Effector CD8-positive, alpha-beta T cell (primary cell): Measurements from ENCODE around the gene ZFP92.
"Not testable (repeated sequence)": the region's sequence is repeated elsewhere in the genome, so short reads cannot be mapped to it uniquely, and the experiment has no call there.

Experiments used
- DNase-seq: peaks from one replicate; lab custom pipeline; 2025; lab: John Stamatoyannopoulos, UW
- total RNA-seq, 4 experiments: gene quantifications; one replicate each; lab custom pipeline; 2026; lab: John Stamatoyannopoulos, UW

ZFP92 gene
- 0.80 to 13.0 (median 9.8) reads per million in 4 experiments for total RNA-seq

GRCh38 chrX:153411255-153411987 is at the start of gene ZFP92:
TSS of gene ZFP92 (plus strand) at chrX:153411472. CDS start at chrX:153418323, 6,851 bp downstream.
- peak; percentile 28 for DNase-seq

- DNase-seq: no peak
Observed at GRCh38 chrX:153361781-153362397, 49.4 kb upstream of the ZFP92 start.

GRCh38 chrX:153365670-153366069 is 45.6 kb upstream of the ZFP92 start:
- DNase-seq: no peak

GRCh38 chrX:153366119-153366518 is 45.2 kb upstream of the ZFP92 start:
- DNase-seq: no peak

- no peak for DNase-seq
Observed at GRCh38 chrX:153366878-153367538, 44.3 kb upstream of the ZFP92 start.

- no peak for DNase-seq
Observed at GRCh38 chrX:153370293-153371055, 40.8 kb upstream of the ZFP92 start.

GRCh38 chrX:153371256-153371655 is 40.0 kb upstream of the ZFP92 start:
- DNase-seq: no peak

- no peak for DNase-seq
Observed at GRCh38 chrX:153372949-153373348, 38.3 kb upstream of the ZFP92 start.

GRCh38 chrX:153374426-153374825 is 36.8 kb upstream of the ZFP92 start:
- DNase-seq: no peak

GRCh38 chrX:153375571-153375970 is 35.7 kb upstream of the ZFP92 start:
- no peak for DNase-seq

GRCh38 chrX:153377727-153378126 is 33.5 kb upstream of the ZFP92 start:
- no peak for DNase-seq

- DNase-seq: no peak
Observed at GRCh38 chrX:153378607-153379006, 32.7 kb upstream of the ZFP92 start.

GRCh38 chrX:153379508-153379907 is 31.8 kb upstream of the ZFP92 start:
- no peak for DNase-seq

GRCh38 chrX:153379971-153380581 is 31.2 kb upstream of the ZFP92 start:
- no peak for DNase-seq

GRCh38 chrX:153380691-153381090 is 30.6 kb upstream of the ZFP92 start:
- no peak for DNase-seq

GRCh38 chrX:153381684-153382532 is 29.4 kb upstream of the ZFP92 start:
- no peak for DNase-seq

GRCh38 chrX:153382563-153383482 is 28.4 kb upstream of the ZFP92 start:
- DNase-seq: no peak

GRCh38 chrX:153384390-153384789 is 26.9 kb upstream of the ZFP92 start:
- DNase-seq: no peak

- DNase-seq: not testable (repeated sequence)
Observed at GRCh38 chrX:153384973-153385372, 26.3 kb upstream of the ZFP92 start.

GRCh38 chrX:153386097-153386496 is 25.2 kb upstream of the ZFP92 start:
- DNase-seq: no peak
